Body of pancreas (tissue), 4 donors: ENCODE results near the gene PIP4P1.

Source experiments
- POLR2A ChIP-seq, 3 donors: fragments of 450-650 bp; IDR thresholded peaks; one replicate each; pipeline ENCODE4 v1.6.1; 2016; ENCODE audit warnings: antibody characterized with exemption in 3 of 3, mild to moderate bottlenecking in 2 of 3
- TF ChIP-seq, protein P1 (sequence below), 7 experiments: fragments of 450-650 bp in 4 of 7; fragments of 200-600 bp in 3 of 7; sonication (generic) in 3 of 7; IDR thresholded peaks; one replicate each; pipeline ENCODE4 v1.5.1; 2016 to 2019; ENCODE audit warnings: antibody characterized with exemption in 7 of 7

- no peak for TF ChIP-seq POLR2A (IDR thresholded peaks at IDR 0.05)
- TF ChIP-seq, protein P1, sequence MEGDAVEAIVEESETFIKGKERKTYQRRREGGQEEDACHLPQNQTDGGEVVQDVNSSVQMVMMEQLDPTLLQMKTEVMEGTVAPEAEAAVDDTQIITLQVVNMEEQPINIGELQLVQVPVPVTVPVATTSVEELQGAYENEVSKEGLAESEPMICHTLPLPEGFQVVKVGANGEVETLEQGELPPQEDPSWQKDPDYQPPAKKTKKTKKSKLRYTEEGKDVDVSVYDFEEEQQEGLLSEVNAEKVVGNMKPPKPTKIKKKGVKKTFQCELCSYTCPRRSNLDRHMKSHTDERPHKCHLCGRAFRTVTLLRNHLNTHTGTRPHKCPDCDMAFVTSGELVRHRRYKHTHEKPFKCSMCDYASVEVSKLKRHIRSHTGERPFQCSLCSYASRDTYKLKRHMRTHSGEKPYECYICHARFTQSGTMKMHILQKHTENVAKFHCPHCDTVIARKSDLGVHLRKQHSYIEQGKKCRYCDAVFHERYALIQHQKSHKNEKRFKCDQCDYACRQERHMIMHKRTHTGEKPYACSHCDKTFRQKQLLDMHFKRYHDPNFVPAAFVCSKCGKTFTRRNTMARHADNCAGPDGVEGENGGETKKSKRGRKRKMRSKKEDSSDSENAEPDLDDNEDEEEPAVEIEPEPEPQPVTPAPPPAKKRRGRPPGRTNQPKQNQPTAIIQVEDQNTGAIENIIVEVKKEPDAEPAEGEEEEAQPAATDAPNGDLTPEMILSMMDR (IDR thresholded peaks at IDR 0.05): no peak
Observed at GRCh38 chr14:20436363-20436755, 24.9 kb downstream of the PIP4P1 start.
